Measurements from ENCODE around the gene NEDD4L.

DNA sequence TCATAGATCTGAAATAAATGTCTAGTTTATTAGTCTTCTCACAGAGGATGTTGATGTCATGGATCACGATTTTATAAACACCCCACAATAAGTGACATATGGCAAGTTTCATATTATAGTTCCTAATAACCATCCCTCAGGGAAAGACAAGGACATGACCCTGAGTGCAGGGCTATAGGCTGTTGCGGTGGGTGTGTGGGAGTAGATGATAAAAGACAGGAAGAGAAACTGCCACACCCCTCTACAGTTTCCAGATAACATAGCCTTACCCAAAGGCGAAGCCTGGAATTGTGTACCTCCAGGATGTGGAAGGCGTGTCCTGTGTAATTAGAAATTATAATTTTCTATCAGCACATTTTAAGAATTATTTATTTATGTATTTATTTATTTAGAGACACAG lies 2.4 kb upstream of the NEDD4L start:
- TF ChIP-seq, protein P1, sequence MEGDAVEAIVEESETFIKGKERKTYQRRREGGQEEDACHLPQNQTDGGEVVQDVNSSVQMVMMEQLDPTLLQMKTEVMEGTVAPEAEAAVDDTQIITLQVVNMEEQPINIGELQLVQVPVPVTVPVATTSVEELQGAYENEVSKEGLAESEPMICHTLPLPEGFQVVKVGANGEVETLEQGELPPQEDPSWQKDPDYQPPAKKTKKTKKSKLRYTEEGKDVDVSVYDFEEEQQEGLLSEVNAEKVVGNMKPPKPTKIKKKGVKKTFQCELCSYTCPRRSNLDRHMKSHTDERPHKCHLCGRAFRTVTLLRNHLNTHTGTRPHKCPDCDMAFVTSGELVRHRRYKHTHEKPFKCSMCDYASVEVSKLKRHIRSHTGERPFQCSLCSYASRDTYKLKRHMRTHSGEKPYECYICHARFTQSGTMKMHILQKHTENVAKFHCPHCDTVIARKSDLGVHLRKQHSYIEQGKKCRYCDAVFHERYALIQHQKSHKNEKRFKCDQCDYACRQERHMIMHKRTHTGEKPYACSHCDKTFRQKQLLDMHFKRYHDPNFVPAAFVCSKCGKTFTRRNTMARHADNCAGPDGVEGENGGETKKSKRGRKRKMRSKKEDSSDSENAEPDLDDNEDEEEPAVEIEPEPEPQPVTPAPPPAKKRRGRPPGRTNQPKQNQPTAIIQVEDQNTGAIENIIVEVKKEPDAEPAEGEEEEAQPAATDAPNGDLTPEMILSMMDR (IDR thresholded peaks at IDR 0.05): no peak
- no peak for TF ChIP-seq POLR2AphosphoS5 (IDR thresholded peaks at IDR 0.05)
- no peak for TF ChIP-seq EP300 (IDR thresholded peaks at IDR 0.05)
- TF ChIP-seq POLR2A (IDR thresholded peaks at IDR 0.05): no peak

Measured in sigmoid colon (tissue), 4 donors.